Measurements from ENCODE around the gene ANKRD62.

GRCh38 chr18:12062974-12063373 is 30.7 kb upstream of the ANKRD62 start:
- TF ChIP-seq POLR2AphosphoS5 (IDR thresholded peaks at IDR 0.05), result no peak
- no peak for TF ChIP-seq CTCF (IDR thresholded peaks at IDR 0.05)
- TF ChIP-seq EP300 (IDR thresholded peaks at IDR 0.05), result no peak

Data from sigmoid colon (tissue), 4 donors.